Measurements from ENCODE around the gene KRT32.

KRT32 gene

DNA sequence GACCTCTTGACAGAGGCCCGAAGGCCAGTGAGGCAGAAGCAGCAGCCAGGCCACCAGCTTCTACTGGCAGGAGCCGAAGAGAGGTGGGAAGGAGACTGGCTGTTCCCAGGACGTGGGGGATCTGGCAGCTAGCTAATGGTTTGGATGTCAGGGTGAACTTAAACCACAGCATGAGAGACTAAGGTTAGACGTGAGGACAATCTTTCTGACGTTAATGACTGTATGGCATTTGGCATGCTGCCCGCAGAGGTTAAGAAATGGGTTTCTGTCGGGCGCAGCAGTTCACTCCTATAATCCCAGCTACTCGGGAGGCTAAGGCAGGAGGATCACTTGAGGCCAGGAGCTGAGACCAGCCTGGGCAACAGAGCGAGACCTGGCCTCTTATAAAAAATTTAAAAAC is 44.5 kb upstream of the KRT32 start:
- in situ Hi-C loops (cut with HindIII; ENCODE audit: low pct_ligation_motif_present, low sequenced_read_pairs), result no loop called here
- no peak for DNase-seq
- Histone ChIP-seq H3K4me3 (ENCODE audit: low read depth, low read length) (no peak overlapping the region), H3K27me3 (replicated peaks) (no peaks in the 10 kb centered on the region), H3K27ac (no peak overlapping the region), H3K36me3 (replicated peaks) (no peaks in the 10 kb centered on the region)
- TF ChIP-seq, protein P1, sequence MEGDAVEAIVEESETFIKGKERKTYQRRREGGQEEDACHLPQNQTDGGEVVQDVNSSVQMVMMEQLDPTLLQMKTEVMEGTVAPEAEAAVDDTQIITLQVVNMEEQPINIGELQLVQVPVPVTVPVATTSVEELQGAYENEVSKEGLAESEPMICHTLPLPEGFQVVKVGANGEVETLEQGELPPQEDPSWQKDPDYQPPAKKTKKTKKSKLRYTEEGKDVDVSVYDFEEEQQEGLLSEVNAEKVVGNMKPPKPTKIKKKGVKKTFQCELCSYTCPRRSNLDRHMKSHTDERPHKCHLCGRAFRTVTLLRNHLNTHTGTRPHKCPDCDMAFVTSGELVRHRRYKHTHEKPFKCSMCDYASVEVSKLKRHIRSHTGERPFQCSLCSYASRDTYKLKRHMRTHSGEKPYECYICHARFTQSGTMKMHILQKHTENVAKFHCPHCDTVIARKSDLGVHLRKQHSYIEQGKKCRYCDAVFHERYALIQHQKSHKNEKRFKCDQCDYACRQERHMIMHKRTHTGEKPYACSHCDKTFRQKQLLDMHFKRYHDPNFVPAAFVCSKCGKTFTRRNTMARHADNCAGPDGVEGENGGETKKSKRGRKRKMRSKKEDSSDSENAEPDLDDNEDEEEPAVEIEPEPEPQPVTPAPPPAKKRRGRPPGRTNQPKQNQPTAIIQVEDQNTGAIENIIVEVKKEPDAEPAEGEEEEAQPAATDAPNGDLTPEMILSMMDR (IDR thresholded peaks at IDR 0.05; ENCODE audit: low read depth, low read length, missing control alignments), result no peak

DNA sequence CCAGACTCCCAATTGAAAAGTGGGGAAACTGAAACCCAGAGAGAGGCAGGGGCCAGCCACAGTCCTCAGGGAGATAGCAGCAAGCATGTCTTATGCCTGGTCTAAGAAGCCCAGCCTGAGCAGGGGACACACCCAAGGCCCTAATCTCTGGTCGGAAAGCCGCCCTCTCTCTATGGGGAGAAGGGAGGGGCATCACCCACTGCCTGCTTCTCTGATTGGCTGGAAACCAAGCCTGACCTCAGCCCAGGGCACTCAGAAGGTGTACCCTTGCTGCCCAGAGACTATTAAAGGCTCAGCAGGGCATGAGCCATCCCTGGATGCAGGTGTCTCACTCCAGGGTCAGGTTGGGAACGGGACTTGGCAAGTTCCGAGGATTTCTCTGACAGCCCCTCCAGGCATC is 43.9 kb upstream of the KRT32 start:
- no peaks in the 10 kb centered on the region for H3K36me3 ChIP-seq (replicated peaks)
- TF ChIP-seq, protein P1 (IDR thresholded peaks at IDR 0.05; ENCODE audit: low read depth, low read length, missing control alignments), result no peak
- DNase-seq, result no peak
- no peak overlapping the region for H3K27ac ChIP-seq
- no peak overlapping the region for H3K4me3 ChIP-seq (ENCODE audit: low read depth, low read length)
- in situ Hi-C loops (cut with HindIII; ENCODE audit: low pct_ligation_motif_present, low sequenced_read_pairs), result no loop called here
- no peaks in the 10 kb centered on the region for H3K27me3 ChIP-seq (replicated peaks)

- in situ Hi-C loops (cut with HindIII; ENCODE audit: low pct_ligation_motif_present, low sequenced_read_pairs), result no loop called here
- no peak for DNase-seq
- Histone ChIP-seq H3K27ac (no peak overlapping the region), H3K27me3 (replicated peaks) (no peaks in the 10 kb centered on the region), H3K4me3 (ENCODE audit: low read depth, low read length) (no peak overlapping the region), H3K36me3 (replicated peaks) (no peaks in the 10 kb centered on the region)
- TF ChIP-seq, protein P1 (IDR thresholded peaks at IDR 0.05; ENCODE audit: low read depth, low read length, missing control alignments), result no peak
Observed at GRCh38 chr17:41510251-41511065, 43.3 kb upstream of the KRT32 start.

DNA sequence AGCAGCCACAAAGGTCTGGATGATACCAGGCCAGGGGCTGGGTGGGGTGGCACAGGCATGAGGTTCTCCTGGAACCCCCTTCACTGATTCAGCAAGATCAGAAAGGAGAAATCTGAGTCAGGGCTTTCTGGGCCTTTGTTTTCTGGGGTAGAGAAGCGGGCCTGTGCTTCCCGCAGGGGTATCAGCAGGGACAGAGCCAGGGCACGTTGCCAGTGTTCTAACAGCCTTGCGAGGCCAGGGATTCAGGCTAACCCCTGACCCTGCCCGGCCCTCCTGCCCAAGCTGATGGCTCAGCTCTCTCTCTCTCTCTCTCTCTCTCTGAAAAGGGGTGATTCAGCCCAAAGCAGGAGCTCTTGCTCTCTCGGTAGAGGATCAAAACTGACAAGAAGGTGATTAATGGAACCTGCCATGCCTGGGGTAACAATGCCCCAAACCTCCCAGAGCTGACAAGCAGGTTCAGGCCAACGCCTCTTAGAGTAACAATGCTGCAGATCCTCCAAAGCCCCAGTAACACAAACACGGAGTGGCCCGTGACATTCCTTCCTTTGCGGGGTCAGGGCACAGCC is 40.2 kb upstream of the KRT32 start:
- in situ Hi-C loops (cut with HindIII; ENCODE audit: low pct_ligation_motif_present, low sequenced_read_pairs), result no loop called here
- TF ChIP-seq, protein P1 (IDR thresholded peaks at IDR 0.05; ENCODE audit: low read depth, low read length, missing control alignments), result no peak
- no peak overlapping the region for H3K27ac ChIP-seq
- no peaks in the 10 kb centered on the region for H3K36me3 ChIP-seq (replicated peaks)
- H3K27me3 ChIP-seq (replicated peaks), result no peaks in the 10 kb centered on the region
- H3K4me3 ChIP-seq (ENCODE audit: low read depth, low read length), result no peak overlapping the region
- DNase-seq, result no peak

GRCh38 chr17:41505809-41506767 is 38.9 kb upstream of the KRT32 start:
- Histone ChIP-seq H3K27me3 (replicated peaks) (no peaks in the 10 kb centered on the region), H3K36me3 (replicated peaks) (no peaks in the 10 kb centered on the region), H3K27ac (no peak overlapping the region), H3K4me3 (ENCODE audit: low read depth, low read length) (no peak overlapping the region)
- in situ Hi-C loops (cut with HindIII; ENCODE audit: low pct_ligation_motif_present, low sequenced_read_pairs), result no loop called here
- TF ChIP-seq, protein P1 (IDR thresholded peaks at IDR 0.05; ENCODE audit: low read depth, low read length, missing control alignments), result no peak
- no peak for DNase-seq

Data from brain microvascular endothelial cell (primary cell).